A673 (cell line): ENCODE data around the gene POLG. TPM values are rescaled to one million over a fixed set of nuclear protein-coding genes. Genes with fewer than 3 reads are reported as not detected.

Source experiments
- BruUV-seq: library from RNA; stranded (reverse); fragments of 400-500 nt; replicated peaks from 2 replicates; lab custom pipeline; 2021; lab: Mats Ljungman, UMichigan
- CTCF ChIA-PET: fragments of 300-600 bp; sonication (Branson Sonifier 250); formaldehyde crosslinking; loops from one replicate; lab custom pipeline; 2022; ENCODE audit warnings: antibody characterized with exemption; lab: Charles Lee
- POLR2A ChIA-PET: fragments of 300-600 bp; sonication (Branson Sonifier 250); formaldehyde crosslinking; loops from one replicate; lab custom pipeline; 2022; ENCODE audit warnings: antibody characterized with exemption; ENCODE audit not compliant: low non-redundant PET; lab: Charles Lee
- DNase-seq: peaks from one replicate; pipeline ENCODE4 v3.0.0-alpha.2; 2015; ENCODE audit warnings: low spot score
- H3K27ac ChIP-seq: fragments of 200-600 bp; sonication (generic); 2 replicates; pipeline ENCODE4 v1.5.1; 2016; ENCODE audit warnings: mixed run types, low read depth, mild to moderate bottlenecking, mixed read lengths, antibody characterized with exemption, low read length; ENCODE audit not compliant: poor library complexity, severe bottlenecking
- H3K27me3 ChIP-seq: fragments of 200-600 bp; sonication (generic); replicated peaks from 2 replicates; pipeline ENCODE4 v1.6.1; 2017; ENCODE audit warnings: mixed run types, low read depth, mild to moderate bottlenecking, mixed read lengths, antibody characterized with exemption, low read length; ENCODE audit not compliant: insufficient read depth, poor library complexity
- H3K36me3 ChIP-seq: fragments of 200-600 bp; sonication (generic); 2 replicates; pipeline ENCODE4 v1.6.1; 2016; ENCODE audit warnings: mixed run types, mild to moderate bottlenecking, mixed read lengths, antibody characterized with exemption, low read length; ENCODE audit not compliant: insufficient read depth, poor library complexity, severe bottlenecking
- H3K4me1 ChIP-seq: fragments of 200-600 bp; sonication (generic); 2 replicates; pipeline ENCODE4 v1.6.1; 2017; ENCODE audit warnings: mixed run types, mild to moderate bottlenecking, mixed read lengths, antibody characterized with exemption, low read length; ENCODE audit not compliant: insufficient read depth, poor library complexity, severe bottlenecking
- H3K4me3 ChIP-seq: fragments of 200-600 bp; sonication (generic); 2 replicates; pipeline ENCODE4 v1.5.1; 2016; ENCODE audit warnings: low read depth, mixed run types, mild to moderate bottlenecking, mixed read lengths, low read length; ENCODE audit not compliant: poor library complexity, severe bottlenecking
- H3K9me3 ChIP-seq: fragments of 200-600 bp; sonication (generic); 2 replicates; pipeline ENCODE4 v1.6.1; 2016; ENCODE audit warnings: mixed run types, low read depth, mild to moderate bottlenecking, mixed read lengths, antibody characterized with exemption, low read length; ENCODE audit not compliant: poor library complexity, severe bottlenecking
- CTCF ChIP-seq: fragments of 300-800, 200-600 bp; sonication (generic); conservative IDR thresholded peaks from 2 replicates; pipeline ENCODE4 v1.5.1; 2017; ENCODE audit warnings: low read depth, mild to moderate bottlenecking, antibody characterized with exemption, low read length, moderate library complexity, mixed read lengths
- EZH2 ChIP-seq: fragments of 200-600 bp; sonication (generic); IDR thresholded peaks from 2 replicates; pipeline ENCODE4 v1.6.1; 2017; ENCODE audit warnings: borderline replicate concordance, low read depth, mild to moderate bottlenecking, mixed read lengths, antibody characterized with exemption, low read length; ENCODE audit not compliant: poor library complexity, severe bottlenecking
- intact Hi-C: fragments of 100-400 bp; cut with micrococcal nuclease; formaldehyde crosslinking; loops from one replicate; pipeline ENCODE4 v1.10.0; 2022; ENCODE audit not compliant: unreplicated experiment
- total RNA-seq: library from RNA; stranded (reverse); gene quantifications from 2 replicates; pipeline ENCODE4 v1.2.3, GENCODE V29; 2021

Gene POLG
- total RNA-seq, 1 experiment from 2014 or later: 166 TPM

- ChIA-PET POLR2A (no interaction called here), CTCF (no interaction called here)
- intact Hi-C loops: no loop called here
- H3K9me3 ChIP-seq: no peaks in the 10 kb centered on the region
- no peak for DNase-seq
- H3K4me3 ChIP-seq: no peak overlapping the region
- H3K27me3 ChIP-seq: no peaks in the 10 kb centered on the region
- no peak for TF ChIP-seq CTCF
- TF ChIP-seq EZH2: no peak
- H3K4me1 ChIP-seq: peaks cover 24% of the 10 kb centered on the region
- no peak overlapping the region for H3K27ac ChIP-seq
- no TSS peak for BruUV-seq
- H3K36me3 ChIP-seq: peaks cover 83% of the 10 kb centered on the region
Measured at GRCh38 chr15:89330119-89330518, 4.5 kb downstream of the POLG start.

GRCh38 chr15:89329329-89330084 is 5.1 kb downstream of the POLG start:
- peaks cover 88% of the 10 kb centered on the region for H3K36me3 ChIP-seq
- DNase-seq: no peak
- TF ChIP-seq EZH2 (no peak), CTCF (no peak)
- no peak overlapping the region for H3K27ac ChIP-seq
- no peaks in the 10 kb centered on the region for H3K27me3 ChIP-seq
- peaks cover 24% of the 10 kb centered on the region for H3K4me1 ChIP-seq
- POLR2A ChIA-PET: no interaction called here
- H3K9me3 ChIP-seq: no peaks in the 10 kb centered on the region
- intact Hi-C loops: no loop called here
- H3K4me3 ChIP-seq: no peak overlapping the region
- BruUV-seq: no TSS peak
- CTCF ChIA-PET: no interaction called here

- TF ChIP-seq CTCF (no peak), EZH2 (no peak)
- intact Hi-C loops: no loop called here
- Histone ChIP-seq H3K27ac (no peak overlapping the region), H3K36me3 (peaks cover 97% of the 10 kb centered on the region), H3K4me1 (peaks cover 22% of the 10 kb centered on the region), H3K9me3 (no peaks in the 10 kb centered on the region), H3K27me3 (no peaks in the 10 kb centered on the region), H3K4me3 (no peak overlapping the region)
- CTCF ChIA-PET: no interaction called here
- no TSS peak for BruUV-seq
- POLR2A ChIA-PET: no interaction called here
- DNase-seq: no peak
Measured at GRCh38 chr15:89328398-89329254, 6.0 kb downstream of the POLG start.
